HG02571 (cell line): ENCODE measurements around the gene RADIL.
"Not testable (repeated sequence)": the region's sequence is repeated elsewhere in the genome, so short reads cannot be mapped to it uniquely, and the experiment has no call there.

Source experiments
- ATAC-seq: cut with Tn5 transposase; IDR thresholded peaks from one replicate; pipeline ENCODE4 v1.9.1; 2021; ENCODE audit warnings: mild to moderate bottlenecking, moderate library complexity; ENCODE audit not compliant: unreplicated experiment

RADIL gene

DNA sequence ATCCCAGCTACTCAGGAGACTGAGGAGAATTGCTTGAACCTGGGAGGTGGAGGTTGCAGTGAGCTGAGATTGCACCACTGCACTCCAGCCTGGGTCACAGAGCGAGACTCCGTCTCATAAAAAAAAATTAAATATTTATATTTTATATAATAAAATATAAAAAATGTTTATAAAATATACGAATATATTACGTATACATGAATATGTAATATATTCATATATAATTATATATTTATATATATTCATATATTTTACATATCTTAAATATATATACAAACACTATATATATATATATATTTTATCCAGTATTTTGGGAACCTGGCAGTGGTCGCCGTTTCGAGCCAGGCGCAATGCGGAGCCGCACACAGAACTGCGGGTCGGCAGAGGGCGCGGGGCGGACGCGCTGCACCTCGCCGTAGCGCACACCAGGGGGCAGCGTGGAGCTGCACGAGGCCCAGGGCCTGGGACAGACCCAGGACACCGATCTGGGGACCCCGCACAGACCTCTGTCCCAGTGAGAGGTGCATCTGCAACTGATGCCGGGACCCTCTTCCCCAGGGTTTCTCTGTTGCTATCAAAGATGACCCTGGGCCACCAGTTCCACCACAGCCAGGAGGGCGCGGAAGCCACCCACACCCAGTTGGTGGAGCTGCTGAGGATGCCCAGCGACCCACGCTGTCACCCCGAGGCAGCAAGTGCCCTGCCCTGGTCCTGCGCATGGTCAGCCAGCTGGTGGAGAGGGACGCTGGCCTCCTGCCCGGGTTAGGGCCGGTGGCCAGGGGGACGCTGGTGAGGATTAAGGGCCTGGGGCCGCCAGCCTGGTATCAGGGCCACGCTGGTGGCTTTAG, 85.4 kb downstream of the RADIL start:
- peak; percentile 70 for ATAC-seq

DNA sequence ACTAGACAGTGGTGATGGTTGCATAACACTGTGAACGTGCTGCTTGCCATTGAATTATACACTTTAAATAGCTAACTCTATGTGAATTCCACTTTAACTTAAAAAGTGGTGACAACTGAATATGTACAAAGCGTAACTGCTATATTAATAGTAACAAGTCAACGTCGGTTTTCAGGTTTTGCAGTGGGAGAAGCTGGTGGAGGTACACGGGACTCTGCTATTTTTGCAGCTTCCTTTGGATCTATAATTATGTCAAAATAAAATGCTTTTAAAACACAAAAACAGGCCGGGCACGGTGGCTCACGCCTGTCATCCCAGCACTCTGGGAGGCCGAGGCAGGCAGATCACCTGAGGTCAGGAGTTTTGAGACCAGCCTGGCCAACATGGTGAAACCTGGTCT, 87.1 kb downstream of the RADIL start:
- ATAC-seq, result no peak

- no peak for ATAC-seq
These were observed 88.7 kb downstream of the RADIL start for GRCh38 chr7:4794591-4795350.

DNA sequence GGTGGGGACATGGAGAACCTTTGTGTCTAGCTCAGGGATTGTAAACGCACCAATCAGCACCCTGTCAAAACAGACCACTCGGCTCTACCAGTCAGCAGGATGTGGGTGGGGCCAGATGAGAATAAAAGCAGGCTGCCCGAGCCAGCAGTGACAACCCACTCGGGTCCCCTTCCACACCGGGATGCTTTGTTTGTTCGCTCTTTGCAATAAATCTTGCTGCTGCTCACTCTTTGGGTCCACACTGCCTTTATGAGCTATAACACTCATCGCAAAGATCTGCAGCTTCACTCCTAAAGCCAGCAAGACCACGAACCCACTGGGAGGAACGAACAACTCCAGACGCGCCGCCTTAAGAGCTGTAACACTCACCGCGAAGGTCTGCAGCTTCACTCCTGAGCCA, 89.3 kb downstream of the RADIL start:
- not testable (repeated sequence) for ATAC-seq

GRCh38 chr7:4793385-4793993, 90.0 kb downstream of the RADIL start:
- not testable (repeated sequence) for ATAC-seq

DNA sequence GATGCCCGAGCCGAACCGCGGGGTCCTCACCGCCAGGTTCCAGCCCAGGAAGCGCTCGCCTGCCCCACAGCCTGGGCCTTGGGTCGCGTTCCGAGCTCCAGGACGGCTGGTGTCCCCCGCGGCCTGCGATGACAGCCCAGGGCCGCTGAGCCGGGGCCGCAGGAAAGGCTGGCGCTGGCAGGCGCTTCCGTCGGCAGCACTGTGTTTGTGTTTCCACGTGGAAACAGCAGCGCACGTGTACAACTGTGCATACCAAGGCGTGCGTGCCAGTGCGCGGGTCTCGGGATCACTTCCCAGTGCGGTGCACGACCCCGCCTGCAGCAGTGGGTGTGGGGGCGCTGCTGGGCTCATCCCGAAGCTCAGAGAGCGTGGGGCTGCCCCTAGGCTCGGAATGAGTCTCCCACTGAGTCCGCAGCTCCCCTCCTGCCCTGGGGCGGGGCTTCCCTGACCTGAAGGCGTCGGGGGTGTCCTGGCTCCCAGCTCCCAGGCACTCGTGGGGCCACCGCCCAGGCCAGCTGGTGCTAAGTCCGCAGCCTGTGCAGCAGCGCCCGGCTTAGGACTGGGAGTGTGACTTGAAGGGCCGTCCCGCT, 90.9 kb downstream of the RADIL start:
- ATAC-seq, result no peak

DNA sequence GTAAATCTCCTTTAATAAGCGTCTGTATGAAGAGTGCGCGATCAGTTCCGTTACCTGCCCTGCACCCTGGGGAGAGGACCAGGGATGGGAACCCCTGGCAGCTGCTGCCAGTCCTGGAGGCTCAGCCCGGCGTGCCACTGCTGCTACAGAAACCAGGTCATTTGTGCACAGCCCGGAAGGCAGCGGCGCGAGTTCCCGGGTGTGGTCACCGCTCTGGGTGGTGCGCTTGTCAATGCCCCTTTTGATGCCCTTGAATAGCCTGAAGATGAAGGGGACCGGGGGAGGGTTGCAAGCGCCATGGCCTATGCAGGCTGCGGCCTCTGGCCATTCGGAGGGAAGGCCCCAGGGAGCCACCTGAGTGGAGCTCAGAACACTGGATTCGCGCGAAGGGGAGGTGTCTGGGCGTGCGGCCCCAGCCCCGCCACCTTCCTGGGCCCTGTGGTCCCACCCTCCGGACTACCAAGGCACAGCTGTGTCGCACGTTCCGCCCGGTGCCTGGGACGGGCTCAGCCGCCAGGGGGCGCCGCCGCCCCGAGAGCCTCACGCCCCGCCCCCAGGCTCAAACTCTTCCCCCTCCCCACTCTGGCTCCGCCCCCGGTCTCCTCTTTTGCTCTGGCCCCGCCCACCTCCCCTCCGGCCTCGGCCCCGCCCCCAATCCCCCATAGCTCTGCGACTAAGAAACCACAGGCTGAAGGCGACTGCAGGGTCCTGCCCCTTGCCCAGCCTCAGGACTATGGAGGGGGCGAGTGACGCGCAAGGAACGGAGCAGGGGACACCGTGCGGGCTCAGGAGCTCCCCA, 91.6 kb downstream of the RADIL start:
- no peak for ATAC-seq

DNA sequence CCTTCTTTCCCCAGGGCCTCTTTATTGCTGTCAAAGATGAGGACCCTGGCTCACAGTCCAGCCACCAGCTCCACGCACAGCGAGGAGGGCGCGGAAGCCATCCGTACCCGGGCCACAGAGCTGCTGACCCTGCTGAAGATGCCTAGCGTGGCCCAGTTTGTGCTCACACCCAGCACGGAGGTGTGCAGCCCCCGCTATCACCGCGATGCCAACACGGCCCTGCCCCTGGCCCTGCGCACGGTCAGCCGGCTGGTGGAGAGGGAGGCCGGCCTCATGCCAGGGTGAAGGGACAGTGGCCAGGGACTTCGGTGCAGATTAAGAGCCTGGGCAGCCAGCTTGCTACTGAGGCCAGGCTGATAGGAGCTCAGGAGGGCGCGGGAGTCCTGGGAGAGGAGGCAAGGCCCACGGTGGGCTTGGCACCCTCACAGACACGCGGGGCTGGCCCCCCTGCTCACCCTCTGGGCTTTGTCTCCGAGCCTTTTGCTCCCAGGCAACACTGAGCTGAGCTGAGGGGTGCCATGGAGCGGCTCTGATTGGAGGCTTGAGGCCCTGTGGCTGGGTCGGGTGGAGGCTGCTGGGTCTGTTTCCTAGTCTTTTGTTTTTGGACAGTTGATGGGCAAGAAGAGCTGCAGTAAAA, 92.3 kb downstream of the RADIL start:
- no peak for ATAC-seq

GRCh38 chr7:4790516-4790991, 93.0 kb downstream of the RADIL start:
- ATAC-seq, result no peak

DNA sequence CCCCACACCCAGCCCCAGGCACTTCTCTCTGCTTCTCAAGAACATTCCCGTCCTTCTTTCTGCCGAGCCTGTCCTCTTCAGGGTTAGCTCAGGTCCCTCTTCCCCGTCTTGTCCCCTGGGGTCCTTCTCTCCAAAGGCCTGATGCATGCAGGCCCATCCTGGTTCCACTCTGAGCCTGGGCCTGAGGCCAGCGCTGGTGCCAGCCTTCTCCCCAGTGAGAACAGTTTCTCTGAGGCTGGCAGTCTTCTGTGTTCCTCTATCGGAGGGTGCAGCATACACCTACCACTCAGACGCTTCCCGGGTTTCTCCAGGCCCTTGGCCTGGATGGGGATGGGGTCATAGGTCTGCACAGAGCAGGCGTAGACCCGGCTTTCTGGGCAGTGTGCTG, 93.4 kb downstream of the RADIL start:
- no peak for ATAC-seq

GRCh38 chr7:4789194-4790077, 94.1 kb downstream of the RADIL start:
- ATAC-seq, result no peak

DNA sequence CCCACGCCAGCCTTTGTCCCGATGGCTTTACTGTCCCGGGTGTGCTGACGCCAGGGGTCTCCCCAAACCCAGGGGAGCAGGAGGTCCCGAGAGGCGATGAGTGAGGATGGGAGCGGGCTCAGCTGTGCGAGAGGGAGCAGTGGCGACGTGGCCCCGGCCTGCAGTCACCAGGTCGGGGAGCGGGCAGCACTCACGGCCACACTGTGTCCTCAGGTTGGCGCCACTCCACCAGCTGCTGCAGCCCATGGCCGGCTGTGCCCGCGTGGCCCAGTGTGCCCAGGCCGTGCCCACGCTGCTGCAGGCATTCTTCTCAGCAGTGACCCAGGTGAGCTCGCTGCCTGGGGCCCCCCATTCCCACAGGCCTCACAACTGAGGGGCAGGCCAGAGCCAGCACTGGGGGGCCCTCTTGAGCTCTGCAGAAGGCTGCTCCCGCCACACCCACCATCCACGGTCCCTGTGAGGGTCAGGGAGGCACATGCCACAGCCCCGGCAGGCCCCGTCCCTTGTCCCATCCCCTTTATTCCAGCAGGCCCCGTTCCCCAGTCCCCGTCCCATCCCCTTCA, 94.8 kb downstream of the RADIL start:
- ATAC-seq, result no peak

GRCh38 chr7:4787947-4788626, 95.4 kb downstream of the RADIL start:
- no peak for ATAC-seq

- no peak for ATAC-seq
These were observed 96.0 kb downstream of the RADIL start for GRCh38 chr7:4787541-4787940.

DNA sequence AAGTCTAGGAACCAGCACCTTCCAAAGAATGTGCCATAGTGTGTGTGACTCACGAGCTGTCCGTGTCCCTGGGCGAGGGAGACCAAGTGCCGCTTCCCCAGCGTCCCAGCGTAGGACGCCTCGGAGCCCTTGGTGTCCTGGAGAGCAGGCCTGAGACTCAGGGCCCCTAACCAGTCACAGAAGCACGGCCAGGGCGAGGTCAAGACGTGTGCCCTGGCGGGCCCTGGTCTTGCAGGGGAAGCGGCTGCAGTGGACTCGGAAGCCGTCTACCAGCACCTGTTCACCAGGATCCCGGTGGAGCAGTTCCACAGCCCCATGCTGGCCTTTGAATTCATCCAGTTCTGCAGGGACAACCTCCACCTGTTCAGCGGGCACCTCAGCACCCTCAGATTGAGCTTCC, 97.5 kb downstream of the RADIL start:
- no peak for ATAC-seq

- no peak for ATAC-seq
These were observed 98.1 kb downstream of the RADIL start for GRCh38 chr7:4785371-4785770.

- ATAC-seq, result no peak
These were observed 98.7 kb downstream of the RADIL start for GRCh38 chr7:4784799-4785198.

DNA sequence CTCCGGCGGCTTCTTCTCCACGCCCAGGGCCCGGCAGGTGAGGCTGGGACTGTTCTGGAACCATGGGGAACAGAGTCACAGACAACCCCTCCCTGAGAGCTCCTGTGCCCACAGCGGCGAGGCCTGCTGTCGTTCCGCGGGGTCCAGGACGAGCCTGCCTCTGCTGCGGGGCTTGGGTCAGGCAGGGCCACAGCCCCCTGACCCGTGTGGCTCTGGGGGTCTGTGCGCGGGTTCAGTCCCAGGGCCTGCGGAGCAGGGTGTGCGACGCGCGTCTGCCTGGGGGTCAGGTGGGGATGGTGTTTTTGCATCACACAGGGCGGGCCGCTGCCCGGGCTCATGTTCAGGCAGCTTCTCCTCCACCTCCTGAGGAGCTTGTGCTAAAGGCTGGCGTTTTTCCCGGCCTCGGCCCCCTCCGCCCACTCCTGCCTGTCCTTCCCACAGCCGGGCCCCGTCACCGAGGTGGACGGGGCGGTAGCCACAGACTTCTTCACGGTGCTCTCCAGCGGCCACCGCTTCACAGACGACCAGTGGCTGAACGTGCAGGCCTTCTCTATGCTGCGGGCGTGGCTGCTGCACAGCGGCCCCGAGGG, 99.7 kb downstream of the RADIL start:
- ATAC-seq, result no peak
